ENCODE data around the gene CRTC2.

Gene CRTC2

GRCh38 chr1:153922076-153922971 lies 36.1 kb downstream of the CRTC2 start:
- TF ChIP-seq POLR2AphosphoS5 (IDR thresholded peaks at IDR 0.05; ENCODE audit: low read depth) = no peak; the same call in 1 of the 2 replicates
- no peak for TF ChIP-seq CTCF (IDR thresholded peaks at IDR 0.05; ENCODE audit: insufficient read depth, low read length)
- TF ChIP-seq GABPA (IDR thresholded peaks at IDR 0.05; ENCODE audit: low read depth) = no peak
- no peak for TF ChIP-seq REST (IDR thresholded peaks at IDR 0.05; ENCODE audit: insufficient replicate concordance, low read depth)
- TF ChIP-seq SPI1 (IDR thresholded peaks at IDR 0.05; ENCODE audit: borderline replicate concordance, low read depth) = no peak
- DNase-seq (ENCODE audit: low read depth in 1 of 2, low spot score in 1 of 2) = peak; percentile 67 to 75

GRCh38 chr1:153921803-153922075 lies 36.7 kb downstream of the CRTC2 start:
- peak overlapping the region; percentile 84 for H3K4me3 ChIP-seq (replicated peaks; ENCODE audit: insufficient read depth, low read length)
- H3K27me3 ChIP-seq (ENCODE audit: insufficient read depth, poor library complexity, severe bottlenecking) = no peaks in the 10 kb centered on the region
- DNase-seq (ENCODE audit: low read depth in 1 of 2, low spot score in 1 of 2) = peak in 1 of 2 experiments; percentile 17
- H3K27ac ChIP-seq (replicated peaks) = peak overlapping the region; percentile 77
- TF ChIP-seq SPI1 (IDR thresholded peaks at IDR 0.05; ENCODE audit: borderline replicate concordance, low read depth) (no peak), GABPA (IDR thresholded peaks at IDR 0.05; ENCODE audit: low read depth) (no peak), POLR2AphosphoS5 (IDR thresholded peaks at IDR 0.05; ENCODE audit: low read depth) (no peak), REST (IDR thresholded peaks at IDR 0.05; ENCODE audit: insufficient replicate concordance, low read depth) (no peak), CTCF (IDR thresholded peaks at IDR 0.05; ENCODE audit: insufficient read depth, low read length) (no peak)

More at GRCh38 chr1:153922076-153922971, 36.1 kb downstream of the CRTC2 start:
- Histone ChIP-seq H3K4me3 (replicated peaks; ENCODE audit: insufficient read depth, low read length) (peak overlapping the region; percentile 84), H3K27me3 (ENCODE audit: insufficient read depth, poor library complexity, severe bottlenecking) (no peaks in the 10 kb centered on the region), H3K27ac (replicated peaks) (peak overlapping the region; percentile 77)

- H3K27ac ChIP-seq (replicated peaks) = peak overlapping the region; percentile 77
- no peak for TF ChIP-seq SPI1 (IDR thresholded peaks at IDR 0.05; ENCODE audit: borderline replicate concordance, low read depth)
- no peak for TF ChIP-seq POLR2AphosphoS5 (IDR thresholded peaks at IDR 0.05; ENCODE audit: low read depth)
- no peak for TF ChIP-seq GABPA (IDR thresholded peaks at IDR 0.05; ENCODE audit: low read depth)
- no peak for TF ChIP-seq CTCF (IDR thresholded peaks at IDR 0.05; ENCODE audit: insufficient read depth, low read length)
- TF ChIP-seq REST (IDR thresholded peaks at IDR 0.05; ENCODE audit: insufficient replicate concordance, low read depth) = no peak
- peak overlapping the region; percentile 84 for H3K4me3 ChIP-seq (replicated peaks; ENCODE audit: insufficient read depth, low read length)
- DNase-seq (ENCODE audit: low read depth in 1 of 2, low spot score in 1 of 2) = no peak
- no peaks in the 10 kb centered on the region for H3K27me3 ChIP-seq (ENCODE audit: insufficient read depth, poor library complexity, severe bottlenecking)
These were observed 37.2 kb downstream of the CRTC2 start for GRCh38 chr1:153921080-153921802.
